Activated T-cell treated with anti-CD3 and anti-CD28 coated beads, Interleukin-2, amount 50 U/mL, for 4 hours (primary cell): ENCODE results near the gene ST3GAL4. TPM values are rescaled to one million over a fixed set of nuclear protein-coding genes. Genes with fewer than 3 reads are reported as not detected.

Experiments used
- ATAC-seq, 2 donors: fragments of 200-7000 bp; cut with Tn5 transposase; one replicate each; pipeline ENCODE4 v1.10.0; 2021
- DNase-seq: peaks from one replicate; pipeline ENCODE4 v3.0.0-alpha.2; 2020
- H3K27me3 Mint-ChIP-seq: one replicate; pipeline ENCODE4 v1.8.0; 2021; ENCODE audit warnings: low read depth, mixed read lengths
- H3K36me3 Mint-ChIP-seq: one replicate; pipeline ENCODE4 v1.8.0; 2022; ENCODE audit warnings: mixed read lengths; ENCODE audit not compliant: insufficient read depth
- H3K4me1 Mint-ChIP-seq: one replicate; pipeline ENCODE4 v1.8.0; 2021; ENCODE audit warnings: low read depth, mixed read lengths
- H3K4me3 Mint-ChIP-seq: one replicate; pipeline ENCODE4 v1.8.0; 2021; ENCODE audit warnings: mild to moderate bottlenecking, moderate library complexity, mixed read lengths
- H3K9me3 Mint-ChIP-seq: one replicate; pipeline ENCODE4 v1.8.0; 2021; ENCODE audit warnings: mixed read lengths
- total RNA-seq, 3 donors: library from RNA; stranded (reverse); gene quantifications; one replicate each; pipeline ENCODE4 v1.2.1, GENCODE V29; 2021

ST3GAL4 gene
- total RNA-seq, 3 donors from 2014 or later, result 7.7 to 8.2 (median 7.9) TPM

DNA sequence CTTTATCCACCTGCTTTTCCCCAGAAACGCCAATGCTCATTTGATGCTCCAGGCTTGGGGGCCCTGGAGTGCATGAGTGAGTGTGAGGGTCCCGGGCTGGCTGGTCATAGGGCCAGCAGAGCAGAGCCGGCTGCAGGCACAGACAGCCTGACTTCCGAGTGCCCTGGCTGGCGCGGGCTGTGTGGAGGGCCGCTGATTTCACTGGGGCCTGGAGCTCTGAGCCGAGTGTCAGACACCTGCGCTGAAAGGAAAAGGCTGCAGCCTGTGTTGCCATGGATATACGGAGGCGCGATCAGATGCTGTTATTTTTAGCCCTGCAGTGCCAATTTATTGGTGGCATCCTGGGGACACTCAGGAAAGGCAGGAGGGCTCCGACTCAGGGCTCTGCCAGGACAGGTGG is 87.6 kb downstream of the ST3GAL4 start:
- H3K27me3 Mint-ChIP-seq, result peaks cover 12% of the 10 kb centered on the region
- no peak overlapping the region for H3K4me3 Mint-ChIP-seq
- no peaks in the 10 kb centered on the region for H3K4me1 Mint-ChIP-seq
- no peaks in the 10 kb centered on the region for H3K9me3 Mint-ChIP-seq
- DNase-seq (no peak), ATAC-seq (no peak)
- H3K36me3 Mint-ChIP-seq, result no peaks in the 10 kb centered on the region

DNA sequence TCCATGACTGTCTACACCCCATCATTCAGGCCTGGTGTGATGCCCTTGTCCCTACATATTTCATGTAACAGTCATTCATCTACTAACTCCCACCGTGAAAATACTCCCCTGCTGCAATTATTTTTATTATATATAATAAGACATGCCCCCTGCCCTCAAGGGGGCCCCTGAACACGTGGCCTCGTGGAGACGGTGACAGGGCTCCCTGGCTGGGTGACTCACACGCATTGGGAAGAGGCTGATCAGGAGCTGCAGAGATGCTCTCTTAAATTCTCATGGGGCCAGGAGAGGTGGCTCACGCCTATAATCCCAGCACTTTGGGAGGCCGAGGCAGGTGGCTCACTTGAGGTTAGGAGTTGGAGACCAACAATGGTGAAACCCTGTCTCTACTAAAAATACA is 88.6 kb downstream of the ST3GAL4 start:
- ATAC-seq (no peak), DNase-seq (no peak)
- Mint-ChIP-seq H3K4me1 (no peaks in the 10 kb centered on the region), H3K27me3 (peaks cover 12% of the 10 kb centered on the region), H3K9me3 (no peaks in the 10 kb centered on the region), H3K36me3 (no peaks in the 10 kb centered on the region), H3K4me3 (no peak overlapping the region)

DNA sequence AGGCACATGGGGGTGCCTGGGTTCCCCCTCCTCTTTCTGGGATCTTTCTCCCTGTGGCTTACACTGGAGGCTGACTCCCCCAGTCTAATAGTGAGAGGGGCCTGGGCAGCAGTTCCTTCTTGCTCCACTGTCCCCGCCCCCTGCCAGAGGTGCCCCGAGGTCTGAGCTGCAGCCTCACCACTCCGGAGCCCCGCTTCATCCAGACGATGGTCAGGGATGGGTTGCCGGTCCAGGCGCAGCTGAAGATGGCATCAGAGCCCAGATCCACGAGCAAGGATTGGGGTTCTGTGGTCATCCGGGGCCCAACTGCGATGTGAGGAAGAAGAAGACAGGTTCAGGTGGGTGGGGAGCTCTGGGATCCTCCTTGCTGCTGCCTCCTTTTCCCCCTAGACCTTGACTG is 91.1 kb downstream of the ST3GAL4 start:
- no peak for DNase-seq
- no peaks in the 10 kb centered on the region for H3K36me3 Mint-ChIP-seq
- no peak for ATAC-seq
- peaks cover 6% of the 10 kb centered on the region for H3K27me3 Mint-ChIP-seq
- peaks cover 3% of the 10 kb centered on the region for H3K4me1 Mint-ChIP-seq
- H3K4me3 Mint-ChIP-seq, result no peak overlapping the region
- peaks cover 5% of the 10 kb centered on the region for H3K9me3 Mint-ChIP-seq

DNA sequence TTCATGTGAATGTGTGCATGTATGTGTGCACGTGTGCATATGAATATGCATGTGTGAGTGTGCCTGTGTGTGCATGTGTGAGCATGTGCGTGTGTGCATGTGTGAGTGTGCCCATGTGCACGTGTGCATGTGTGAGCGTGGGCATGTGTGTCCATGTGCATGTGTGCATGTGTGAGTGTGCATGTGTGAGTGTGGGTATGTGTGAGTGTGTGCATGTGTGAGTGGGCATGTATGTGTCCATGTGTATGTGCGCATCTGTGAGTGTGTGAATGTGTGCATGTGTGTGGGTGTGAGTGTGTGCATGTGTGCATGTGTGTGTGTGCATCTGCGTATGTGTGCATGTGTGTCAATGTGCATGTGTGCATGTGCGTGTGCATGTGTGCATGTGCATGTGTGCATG is 94.7 kb downstream of the ST3GAL4 start:
- Mint-ChIP-seq H3K36me3 (no peaks in the 10 kb centered on the region), H3K9me3 (peaks cover 5% of the 10 kb centered on the region), H3K4me1 (peaks cover 3% of the 10 kb centered on the region), H3K27me3 (peaks cover 4% of the 10 kb centered on the region), H3K4me3 (no peak overlapping the region)
- no peak for ATAC-seq
- no peak for DNase-seq

DNA sequence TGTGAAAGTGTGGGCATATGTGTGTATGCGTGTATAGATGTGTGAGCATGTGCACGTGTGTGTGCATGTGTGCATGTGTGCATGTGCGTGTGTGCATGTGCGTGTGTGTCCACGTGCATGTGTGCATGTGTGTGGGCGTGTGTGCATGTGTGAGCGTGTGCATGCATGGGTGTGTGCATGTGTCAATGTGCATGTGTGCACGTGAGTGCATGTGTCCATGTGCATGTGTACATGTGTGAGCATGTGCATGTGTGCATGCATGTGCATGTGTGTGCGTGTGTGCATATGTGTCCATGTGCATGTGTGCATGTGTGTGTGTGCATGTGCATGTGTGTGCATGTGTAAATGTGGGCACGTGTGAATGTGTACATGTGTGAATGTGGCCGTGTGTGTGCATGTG is 95.3 kb downstream of the ST3GAL4 start:
- Mint-ChIP-seq H3K36me3 (no peaks in the 10 kb centered on the region), H3K9me3 (peaks cover 5% of the 10 kb centered on the region), H3K4me1 (peaks cover 3% of the 10 kb centered on the region), H3K27me3 (peaks cover 3% of the 10 kb centered on the region), H3K4me3 (no peak overlapping the region)
- ATAC-seq (no peak), DNase-seq (no peak)

DNA sequence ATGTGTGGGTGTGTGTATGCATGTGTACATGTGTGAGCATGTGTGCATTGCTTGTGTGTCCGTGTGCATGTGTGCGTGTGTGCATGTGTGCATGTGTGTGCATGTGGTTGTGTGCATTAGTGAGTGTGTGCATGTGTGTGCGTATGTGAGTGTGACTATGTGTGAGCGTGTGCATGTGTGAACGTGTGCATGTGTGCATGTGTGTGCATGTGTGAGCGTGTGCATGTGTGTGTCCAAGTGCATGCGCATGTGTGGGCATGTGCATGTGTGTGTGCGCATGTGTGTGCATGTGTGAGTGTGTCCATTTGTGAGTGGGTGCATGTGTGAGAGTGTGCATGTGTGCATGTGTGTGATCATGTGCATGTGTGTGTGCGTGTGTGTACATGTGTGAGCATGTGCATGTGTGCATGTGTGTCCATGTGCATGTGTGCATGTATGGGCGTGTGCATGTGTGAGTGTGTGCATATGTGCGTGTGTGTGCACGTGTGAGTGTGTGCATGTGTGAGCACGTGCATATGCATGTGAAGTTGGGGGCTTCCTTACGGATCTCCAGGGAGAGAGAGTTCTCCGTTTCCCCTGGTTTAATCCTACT is 95.8 kb downstream of the ST3GAL4 start:
- peaks cover 5% of the 10 kb centered on the region for H3K9me3 Mint-ChIP-seq
- ATAC-seq (no peak), DNase-seq (no peak)
- H3K36me3 Mint-ChIP-seq, result no peaks in the 10 kb centered on the region
- H3K4me3 Mint-ChIP-seq, result no peak overlapping the region
- H3K27me3 Mint-ChIP-seq, result peaks cover 3% of the 10 kb centered on the region
- peaks cover 3% of the 10 kb centered on the region for H3K4me1 Mint-ChIP-seq

DNA sequence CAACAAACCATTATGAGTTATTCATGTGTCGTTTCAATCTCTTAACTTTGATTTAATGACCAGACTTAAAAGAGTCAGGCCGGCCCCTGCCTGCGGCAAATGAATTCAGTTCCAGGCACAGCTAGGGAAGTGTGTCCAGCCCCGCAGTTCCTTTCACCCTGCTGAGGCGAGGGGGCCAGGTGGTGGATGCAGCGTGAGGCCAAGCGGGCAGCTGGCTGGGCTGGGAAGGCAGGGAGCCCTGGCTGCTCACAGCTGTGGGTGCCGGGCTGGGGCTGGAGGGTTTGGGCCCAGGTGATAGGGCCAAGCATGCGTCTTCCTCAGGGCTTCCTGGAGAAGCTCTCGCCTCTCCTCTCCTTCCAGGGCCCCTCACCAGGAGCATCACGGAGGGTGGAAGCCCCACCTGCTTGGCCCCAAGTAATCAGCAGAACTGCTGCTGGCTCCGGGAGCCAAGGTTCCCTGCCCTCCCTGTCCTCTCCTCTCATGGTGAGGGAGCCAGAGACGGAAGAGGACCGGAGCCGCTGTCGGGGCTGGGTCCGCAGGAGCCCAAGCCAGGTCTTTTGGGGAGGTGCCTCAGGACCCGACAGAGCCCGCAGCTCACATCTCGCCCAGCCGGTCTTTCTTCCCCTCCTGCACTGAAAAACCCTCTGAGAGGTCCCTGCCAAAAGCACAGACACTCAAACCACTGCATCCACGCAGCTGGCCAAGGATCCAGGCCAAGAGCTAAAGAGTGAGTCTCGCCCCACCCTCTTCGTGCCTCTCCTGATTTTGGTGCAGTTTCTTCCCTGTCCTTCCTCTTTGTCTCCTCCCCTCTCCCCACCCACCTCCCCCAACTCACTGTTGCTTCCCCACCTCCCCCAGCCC is 97.0 kb downstream of the ST3GAL4 start:
- no peaks in the 10 kb centered on the region for H3K36me3 Mint-ChIP-seq
- peaks cover 3% of the 10 kb centered on the region for H3K27me3 Mint-ChIP-seq
- DNase-seq (no peak), ATAC-seq (no peak)
- H3K9me3 Mint-ChIP-seq, result peaks cover 5% of the 10 kb centered on the region
- H3K4me3 Mint-ChIP-seq, result no peak overlapping the region
- H3K4me1 Mint-ChIP-seq, result peaks cover 3% of the 10 kb centered on the region

DNA sequence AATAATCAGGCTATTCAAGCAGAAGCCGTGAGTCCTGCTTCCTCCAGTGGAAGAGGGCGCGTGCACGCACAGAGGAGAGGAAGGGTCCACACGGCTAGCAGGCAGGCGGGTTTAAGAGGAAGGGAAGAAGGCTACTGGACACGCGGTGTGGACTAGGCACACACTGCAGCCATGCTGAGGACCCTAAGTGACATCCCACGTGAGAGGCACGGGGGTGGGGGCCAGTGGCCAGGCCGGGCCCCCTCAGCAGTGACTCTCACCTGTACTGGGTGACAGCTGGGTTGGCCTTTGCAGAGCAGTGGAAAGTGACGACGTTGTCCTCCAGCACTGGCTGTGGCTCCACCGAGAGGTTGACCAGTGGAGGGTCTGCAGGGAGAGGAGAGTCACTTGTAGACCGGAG is 100.6 kb downstream of the ST3GAL4 start:
- Mint-ChIP-seq H3K4me1 (no peaks in the 10 kb centered on the region), H3K27me3 (peaks cover 3% of the 10 kb centered on the region), H3K4me3 (no peak overlapping the region), H3K9me3 (no peaks in the 10 kb centered on the region), H3K36me3 (no peaks in the 10 kb centered on the region)
- no peak for DNase-seq
- no peak for ATAC-seq

DNA sequence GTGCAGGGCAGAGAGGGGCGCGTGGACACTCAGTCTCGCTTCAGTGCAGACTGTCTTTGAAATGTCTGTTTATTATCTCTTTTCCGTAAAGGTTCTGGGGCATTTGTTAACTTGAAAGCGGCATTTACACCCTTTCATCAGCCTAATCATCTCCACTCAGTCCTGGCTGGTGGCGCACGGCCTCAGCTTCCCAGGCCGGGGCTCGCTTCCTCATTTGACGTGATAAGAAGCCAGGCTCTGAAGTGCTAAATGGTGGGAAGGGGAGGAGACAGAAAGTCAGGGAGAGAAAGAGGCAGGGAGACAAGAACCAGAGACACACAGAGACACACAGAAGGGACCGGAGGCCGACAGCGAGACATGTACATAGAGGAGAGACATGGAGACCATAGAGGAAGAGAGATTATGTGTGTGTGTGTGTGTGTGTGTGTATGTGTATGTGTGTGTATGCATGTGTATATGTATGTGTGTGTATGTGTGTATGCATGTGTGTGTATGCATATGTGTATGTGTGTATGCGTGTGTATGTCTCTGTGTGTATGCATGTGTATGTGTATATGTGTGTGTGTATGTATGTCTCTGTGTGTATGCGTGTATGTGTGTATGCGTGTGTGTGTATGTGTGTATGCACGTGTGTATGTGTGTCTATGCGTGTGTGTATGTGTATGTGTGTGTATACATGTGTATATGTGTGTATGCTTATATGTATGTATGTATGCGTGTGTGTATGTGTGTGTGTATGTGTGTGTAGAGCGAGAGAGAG is 101.5 kb downstream of the ST3GAL4 start:
- Mint-ChIP-seq H3K27me3 (peaks cover 3% of the 10 kb centered on the region), H3K4me1 (no peaks in the 10 kb centered on the region), H3K4me3 (no peak overlapping the region), H3K36me3 (no peaks in the 10 kb centered on the region), H3K9me3 (no peaks in the 10 kb centered on the region)
- ATAC-seq (no peak), DNase-seq (no peak)

DNA sequence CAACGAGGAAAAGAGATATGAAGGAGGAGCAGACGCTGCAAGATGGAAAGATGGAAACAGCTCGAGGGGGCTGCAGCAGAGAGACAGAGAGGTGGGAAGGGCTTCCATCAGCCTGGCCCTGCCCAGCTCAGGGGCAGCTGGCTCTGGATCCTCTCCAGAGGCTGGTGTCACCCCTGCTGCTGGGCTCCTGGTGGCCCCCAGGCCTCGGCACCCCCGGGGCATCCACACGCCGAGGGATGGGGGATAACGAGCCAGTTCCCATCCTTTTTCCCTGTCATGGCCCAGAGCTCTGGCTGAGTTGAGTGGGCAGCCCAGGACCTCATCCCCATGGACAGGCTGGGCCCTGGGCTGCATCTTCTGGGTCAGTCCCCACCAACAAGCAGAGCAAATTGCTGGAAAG is 102.3 kb downstream of the ST3GAL4 start:
- H3K4me1 Mint-ChIP-seq, result no peaks in the 10 kb centered on the region
- no peaks in the 10 kb centered on the region for H3K9me3 Mint-ChIP-seq
- no peak overlapping the region for H3K4me3 Mint-ChIP-seq
- peaks cover 3% of the 10 kb centered on the region for H3K27me3 Mint-ChIP-seq
- H3K36me3 Mint-ChIP-seq, result no peaks in the 10 kb centered on the region
- DNase-seq (no peak), ATAC-seq (no peak)

DNA sequence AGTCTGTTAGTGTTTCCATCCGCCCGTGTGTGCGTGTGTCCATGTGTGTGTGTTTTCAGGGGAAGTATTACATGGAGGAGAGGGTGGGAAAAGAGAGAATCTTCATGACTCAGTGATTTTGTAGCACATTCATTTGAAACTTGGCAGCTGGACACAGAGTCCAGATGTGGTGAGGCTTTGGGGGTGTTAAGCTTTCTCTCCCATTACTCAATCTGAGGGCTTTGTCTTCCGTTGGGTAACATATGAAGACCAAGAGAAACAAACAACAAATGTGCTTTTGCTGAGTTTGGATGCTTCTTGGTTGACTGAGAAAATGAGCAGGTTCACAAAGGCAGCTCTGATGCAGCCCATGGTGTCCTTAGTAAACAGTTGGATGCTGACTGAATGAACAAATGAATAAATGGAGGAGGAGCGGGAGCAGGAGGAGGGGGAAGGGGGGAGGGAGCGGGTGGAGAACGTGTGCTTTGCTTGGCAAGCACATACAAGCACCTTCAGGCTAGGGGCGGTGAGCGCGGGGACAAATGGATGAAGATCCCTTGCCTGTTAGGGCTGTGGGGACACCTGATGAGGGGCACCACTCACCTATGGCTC is 104.3 kb downstream of the ST3GAL4 start:
- DNase-seq (no peak), ATAC-seq (no peak)
- Mint-ChIP-seq H3K9me3 (no peaks in the 10 kb centered on the region), H3K4me1 (no peaks in the 10 kb centered on the region), H3K27me3 (peaks cover 3% of the 10 kb centered on the region), H3K4me3 (no peak overlapping the region), H3K36me3 (no peaks in the 10 kb centered on the region)

DNA sequence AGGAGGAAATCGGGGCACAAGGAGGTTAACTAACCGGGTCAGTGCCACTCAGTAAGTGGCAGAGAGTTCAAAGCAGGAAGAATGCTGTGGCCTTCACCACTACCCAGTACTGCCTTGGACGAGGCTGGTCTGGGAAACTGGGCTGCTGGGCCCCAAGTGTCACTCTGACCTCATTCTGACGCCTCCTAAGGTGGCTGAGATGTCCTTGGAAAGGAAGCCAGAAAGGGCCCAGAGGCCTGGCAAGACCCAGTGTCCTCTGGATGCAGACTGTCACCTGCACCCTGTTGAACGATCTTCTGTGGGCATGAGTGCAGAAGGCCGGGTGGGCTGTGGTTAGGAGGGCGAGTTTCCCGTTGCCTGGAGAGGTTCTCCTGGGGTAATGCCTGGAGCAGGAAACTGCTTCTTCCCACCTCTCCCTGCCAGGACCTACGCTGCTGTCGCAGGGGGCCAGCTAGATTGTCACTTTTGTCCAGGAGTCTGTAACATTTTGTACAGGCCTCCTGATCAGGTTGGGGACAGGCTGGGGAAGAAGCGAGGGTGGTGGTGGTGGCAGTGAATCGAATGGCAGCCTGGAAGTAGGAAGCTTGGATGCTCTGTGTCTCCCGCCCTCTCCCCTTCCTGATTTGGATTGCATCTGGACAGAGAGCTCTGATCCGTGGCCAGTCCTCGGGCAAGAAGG is 105.1 kb downstream of the ST3GAL4 start:
- H3K4me3 Mint-ChIP-seq, result no peak overlapping the region
- ATAC-seq, result no peak
- no peaks in the 10 kb centered on the region for H3K9me3 Mint-ChIP-seq
- no peaks in the 10 kb centered on the region for H3K36me3 Mint-ChIP-seq
- DNase-seq, result no peak
- H3K27me3 Mint-ChIP-seq, result no peaks in the 10 kb centered on the region
- peaks cover 6% of the 10 kb centered on the region for H3K4me1 Mint-ChIP-seq

DNA sequence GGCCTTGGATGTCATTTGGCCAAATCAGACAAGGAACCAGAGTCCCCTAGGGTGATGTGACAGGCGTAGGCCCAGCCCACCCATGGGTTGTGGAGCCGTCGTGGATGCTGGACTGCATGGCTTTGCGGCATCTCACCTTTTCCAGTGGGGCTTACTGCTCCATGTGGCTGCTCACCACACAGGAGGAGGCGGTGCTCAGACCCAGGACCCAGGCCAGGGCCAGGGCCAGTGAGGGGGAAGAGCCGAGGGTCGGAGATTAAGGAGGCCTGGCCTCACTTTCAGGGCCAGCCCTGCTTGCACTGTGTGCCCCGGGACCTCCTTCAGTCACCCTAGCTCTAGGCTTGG is 105.6 kb downstream of the ST3GAL4 start:
- H3K4me1 Mint-ChIP-seq, result peaks cover 12% of the 10 kb centered on the region

DNA sequence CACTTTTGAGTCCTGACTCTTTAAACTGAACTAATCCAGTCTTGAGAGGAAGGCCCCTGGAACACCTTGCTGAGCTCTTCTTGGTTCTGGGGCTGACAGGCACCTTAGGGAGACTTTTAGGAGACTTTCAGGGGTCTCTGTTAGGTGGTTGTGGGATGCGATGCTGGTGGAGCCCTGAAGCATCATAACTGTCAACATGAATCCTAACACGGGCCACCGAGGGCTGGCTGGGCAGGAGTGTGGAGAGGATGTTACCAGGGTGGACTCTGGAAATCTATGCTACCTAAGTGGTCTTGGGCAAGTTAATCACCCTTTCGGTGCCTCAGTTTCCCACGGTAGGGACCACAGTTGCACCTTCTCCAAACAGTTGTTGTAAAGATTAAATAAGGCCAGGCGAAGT is 106.5 kb downstream of the ST3GAL4 start:
- H3K36me3 Mint-ChIP-seq, result no peaks in the 10 kb centered on the region

More for the DNA sequence above, 105.6 kb downstream of the ST3GAL4 start:
- ATAC-seq (no peak), DNase-seq (no peak)
- Mint-ChIP-seq H3K4me3 (no peak overlapping the region), H3K9me3 (no peaks in the 10 kb centered on the region), H3K27me3 (no peaks in the 10 kb centered on the region), H3K36me3 (no peaks in the 10 kb centered on the region)

More for the DNA sequence above, 106.5 kb downstream of the ST3GAL4 start:
- Mint-ChIP-seq H3K9me3 (no peaks in the 10 kb centered on the region), H3K4me1 (peaks cover 19% of the 10 kb centered on the region), H3K27me3 (no peaks in the 10 kb centered on the region), H3K4me3 (no peak overlapping the region)
- ATAC-seq, result no peak
- no peak for DNase-seq
